HepG2 (cell line): Measurements from ENCODE around the gene TOR1AIP1. TPM values are rescaled to one million over a fixed set of nuclear protein-coding genes. Genes with fewer than 3 reads are reported as not detected.

Experiments used
- ATAC-seq: fragments of 200-7000 bp; cut with Tn5 transposase; 3 replicates; pipeline ENCODE4 v1.9.1; 2020; ENCODE audit warnings: mild to moderate bottlenecking, moderate library complexity
- BruUV-seq: library from RNA; stranded (reverse); fragments of 400-500 nt; replicated peaks from 2 replicates; lab custom pipeline; 2021; lab: Mats Ljungman, UMichigan
- CTCF ChIA-PET: fragments of 300-600 bp; formaldehyde crosslinking; extraction: SDS; loops from one replicate; lab custom pipeline; 2021; ENCODE audit warnings: low total read pairs, inconsistent platforms, low intra/inter-chr PET ratio; lab: Yijun Ruan, JAX
- POLR2A ChIA-PET: fragments of 350-600 bp; sonication (Branson Sonifier 250); formaldehyde crosslinking; loops from one replicate; lab custom pipeline; 2020; ENCODE audit warnings: antibody characterized with exemption, inconsistent platforms; lab: Yijun Ruan, JAX
- DNase-seq: peaks from one replicate; pipeline ENCODE4 v3.0.0-alpha.2; 2015; ENCODE audit warnings: low spot score
- FAIRE-seq: peaks from 3 replicates; lab custom pipeline; 2011; peaks lifted over from hg19 to GRCh38; lab: Jason Lieb, UNC
- H2AFZ ChIP-seq: one replicate; pipeline ENCODE4 v1.6.1; 2011; ENCODE audit warnings: low read length, inconsistent platforms
- H3K27ac ChIP-seq: fragments of 300-600 bp; 3 replicates; pipeline ENCODE4 v1.8.0; 2011; ENCODE audit warnings: mixed run types, mild to moderate bottlenecking, mixed read lengths, low read length, inconsistent platforms; ENCODE audit not compliant: insufficient read depth; ENCODE audit errors: extremely low read length
- H3K27me3 ChIP-seq, 2 experiments: fragments of 200-600 bp in 1 of 2; 2 replicates in 1 of 2; 3 replicates in 1 of 2; pipeline versions ENCODE4 v1.6.0 to v1.8.0; 2011; ENCODE audit warnings: low read length in 2 of 2, mild to moderate bottlenecking in 2 of 2, moderate library complexity in 2 of 2, inconsistent platforms in 1 of 2; ENCODE audit not compliant: insufficient read depth in 2 of 2, control insufficient read depth in 1 of 2
- H3K36me3 ChIP-seq, 2 experiments: fragments of 200-600 bp in 1 of 2; replicated peaks in 1 of 2; 2 replicates in 1 of 2; 3 replicates in 1 of 2; pipeline versions ENCODE4 v1.5.1 to v1.8.0; 2011; ENCODE audit warnings: low read length in 2 of 2, inconsistent platforms in 1 of 2; ENCODE audit not compliant: insufficient read depth in 2 of 2, control insufficient read depth in 1 of 2
- H3K4me1 ChIP-seq: 2 replicates; pipeline ENCODE4 v1.5.1; 2012; ENCODE audit warnings: low read length, inconsistent platforms; ENCODE audit not compliant: insufficient read depth
- H3K4me2 ChIP-seq: 2 replicates; pipeline ENCODE4 v1.6.0; 2011; ENCODE audit warnings: low read depth, low read length, inconsistent platforms
- H3K4me3 ChIP-seq, 3 experiments: fragments of 200-600 bp in 1 of 3; sonication (generic), shearing (Covaris generic) in 1 of 3; replicated peaks in 1 of 3; 2 replicates each; pipeline ENCODE4 v1.5.1; 2011 to 2016; ENCODE audit warnings: low read length in 3 of 3, inconsistent platforms in 2 of 3, low read depth in 2 of 3, mild to moderate bottlenecking in 2 of 3, control low read depth in 1 of 3, mixed read lengths in 1 of 3; ENCODE audit not compliant: insufficient read depth in 1 of 3
- H3K79me2 ChIP-seq: one replicate; pipeline ENCODE4 v1.6.1; 2011; ENCODE audit warnings: low read length, inconsistent platforms; ENCODE audit not compliant: insufficient read depth
- H3K9ac ChIP-seq: 2 replicates; pipeline ENCODE4 v1.6.0; 2011; ENCODE audit warnings: mild to moderate bottlenecking, low read depth, low read length, inconsistent platforms; ENCODE audit not compliant: insufficient read depth
- H3K9me3 ChIP-seq: 2 replicates; pipeline ENCODE4 v1.5.1; 2012; ENCODE audit warnings: mild to moderate bottlenecking, low read length
- H4K20me1 ChIP-seq: 2 replicates; pipeline ENCODE4 v1.6.0; 2011; ENCODE audit warnings: inconsistent platforms, mild to moderate bottlenecking, low read length, moderate library complexity; ENCODE audit not compliant: insufficient read depth
- ELF3 ChIP-seq: IDR thresholded peaks from 2 replicates; pipeline ENCODE4 v1.6.1; 2016; ENCODE audit warnings: missing genetic modification reagents, missing compliant biosample characterization
- FOXA3 ChIP-seq: IDR thresholded peaks from 2 replicates; pipeline ENCODE4 v1.6.1; 2016; ENCODE audit warnings: missing genetic modification reagents, missing compliant biosample characterization
- MAZ ChIP-seq, 2 experiments: sonication (generic) in 1 of 2; formaldehyde crosslinking in 1 of 2; IDR thresholded peaks; 2 replicates each; pipeline versions ENCODE4 v1.5.0 to v1.6.1; 2012 to 2020; ENCODE audit warnings: low read depth in 2 of 2, mild to moderate bottlenecking in 2 of 2, borderline replicate concordance in 1 of 2, improper control_type of control experiment in 1 of 2, low read length in 1 of 2, missing genetic modification reagents in 1 of 2, moderate library complexity in 1 of 2
- MLXIP ChIP-seq: sonication (generic); formaldehyde crosslinking; IDR thresholded peaks from 2 replicates; pipeline ENCODE4 v1.9.0; 2021; ENCODE audit warnings: missing genetic modification reagents, borderline replicate concordance
- PCBP1 ChIP-seq: fragments of 200-400 bp; formaldehyde crosslinking; IDR thresholded peaks from 2 replicates; pipeline ENCODE4 v1.6.1; 2017; ENCODE audit warnings: mild to moderate bottlenecking, low read depth, low read length, borderline replicate concordance
- TCF12 ChIP-seq, 2 experiments: fragments of 450-650 bp in 1 of 2; sonication (generic) in 1 of 2; formaldehyde crosslinking in 1 of 2; IDR thresholded peaks; 2 replicates each; pipeline versions ENCODE4 v1.6.1 to v1.8.0; 2017 to 2022; ENCODE audit warnings: antibody characterized with exemption in 1 of 2, mild to moderate bottlenecking in 1 of 2, missing genetic modification reagents in 1 of 2, moderate library complexity in 1 of 2
- ZBTB3 ChIP-seq: sonication (generic); formaldehyde crosslinking; IDR thresholded peaks from 2 replicates; pipeline ENCODE4 v1.4.0; 2020; ENCODE audit warnings: low read depth, mild to moderate bottlenecking, moderate library complexity, missing genetic modification reagents, borderline replicate concordance
- ZNF124 ChIP-seq: sonication (generic); formaldehyde crosslinking; IDR thresholded peaks from 2 replicates; pipeline ENCODE4 v1.4.0; 2020; ENCODE audit warnings: missing genetic modification reagents
- WGBS: methylation state at CpG from one replicate; pipeline ENCODE4 v1.1.6; 2017; ENCODE audit warnings: low lambda C conversion rate; 5-methylcytosine and 5-hydroxymethylcytosine counted together
- in situ Hi-C: cut with HindIII; loops from 2 replicates; pipeline ENCODE4 v1.10.0; 2017; ENCODE audit warnings: low pct_unique_long_range_greater_than_20kb; ENCODE audit not compliant: extremely low pct_ligation_motif_present
- intact Hi-C: fragments of 100-400 bp; cut with micrococcal nuclease; formaldehyde crosslinking; loops from one replicate; pipeline ENCODE4 v1.10.0; 2022; ENCODE audit not compliant: unreplicated experiment
- polyA plus RNA-seq, 8 experiments: library from polyadenylated mRNA; depleted of rRNA in 3 of 8; stranded (reverse) in 7 of 8; unstranded in 1 of 8; fragments of >200 nt; fragmentation: Illumina TruSeq in 4 of 8; extraction: Trizol in 4 of 8; gene quantifications; 2 replicates each; pipeline versions ENCODE4 v1.2.1 to v1.2.3, GENCODE V29; 2011 to 2016; ENCODE audit warnings: low read depth in 4 of 8, missing spikeins in 1 of 8, mixed read lengths in 1 of 8; ENCODE audit not compliant: insufficient read depth in 1 of 8
- total RNA-seq, 5 experiments: library from RNA; depleted of rRNA; stranded (reverse); fragments of >200 nt; fragmentation: Illumina TruSeq; extraction: Trizol; gene quantifications; 2 replicates each; pipeline ENCODE4 v1.2.3, GENCODE V29; 2016; ENCODE audit warnings: low read depth in 1 of 5

The TOR1AIP1 gene
- total and polyA plus RNA-seq, 2 of the 13 experiments (the other 11 are each of a cell fraction or from before 2014, with no cell fraction given), result 15.6 to 29.0 TPM

GRCh38 chr1:179921981-179922872 lies 40.1 kb downstream of the TOR1AIP1 start:
- Histone ChIP-seq H3K9me3 (no peaks in the 10 kb centered on the region), H3K27ac (no peak overlapping the region), H3K4me3 (no peak overlapping the region), H3K36me3 (peaks cover 10 to 25% of the 10 kb centered on the region in 2 experiments), H3K4me1 (no peaks in the 10 kb centered on the region), H3K79me2 (no peaks in the 10 kb centered on the region), H2AFZ (no peak overlapping the region), H4K20me1 (no peaks in the 10 kb centered on the region), H3K27me3 (no peaks in the 10 kb centered on the region; a peak in 1 of 5 replicates), H3K4me2 (no peak overlapping the region), H3K9ac (no peak overlapping the region)
- ATAC-seq (no peak), DNase-seq (no peak), FAIRE-seq (no peak)
- 97% methylated on average over 8 of the region's 8 CpGs for WGBS
- no TSS peak for BruUV-seq
- in situ Hi-C loops, result no loop called here
- CTCF ChIA-PET, result no interaction called here
- POLR2A ChIA-PET, result interaction anchor here (1.4 kb wide), 1 partner anchor 40 kb away, joined by 4 read pairs; the partner anchor contains the start of gene TOR1AIP1
- TF ChIP-seq FOXA3 (CRISPR knock-in tag) (no peak), ZBTB3 (no peak), ZNF124 (no peak), MAZ (IDR thresholded peaks at IDR 0.05; ENCODE audit: borderline replicate concordance, low read depth, low read length) (no peak), MAZ (CRISPR knock-in tag; IDR thresholded peaks at IDR 0.05; ENCODE audit: low read depth) (no peak), ELF3 (CRISPR knock-in tag) (no peak), PCBP1 (no peak), TCF12 (IDR thresholded peaks at IDR 0.05) (no peak), TCF12 (CRISPR knock-in tag; IDR thresholded peaks at IDR 0.05) (no peak), MLXIP (no peak)
- intact Hi-C loops, result no loop called here
